Measurements from ENCODE around the gene KRTAP4-8. TPM values are rescaled to one million over a fixed set of nuclear protein-coding genes. Genes with fewer than 3 reads are reported as not detected.
"Not testable (repeated sequence)": the region's sequence is repeated elsewhere in the genome, so short reads cannot be mapped to it uniquely, and the experiment has no call there.

KRTAP4-8 gene
- total and polyA plus RNA-seq, 2 of the 13 experiments (the other 11 are each of a cell fraction or from before 2014, with no cell fraction given), result not detected

- TF ChIP-seq THRA (CRISPR knock-in tag; IDR thresholded peaks at IDR 0.05; ENCODE audit: borderline replicate concordance) (0 out of 2 replicates have a peak, but pooled peaks have one; percentile 22), ZNF280D (CRISPR knock-in tag; IDR thresholded peaks at IDR 0.05) (0 out of 2 replicates have a peak, but pooled peaks have one; percentile 40), SMC3 (IDR thresholded peaks at IDR 0.05; ENCODE audit: low read length) (peak; percentile 18; the same call in 1 of the 2 replicates), DPF2 (CRISPR knock-in tag; IDR thresholded peaks at IDR 0.05; ENCODE audit: borderline replicate concordance, low read depth) (peak; percentile 79), FOSL2 (CRISPR knock-in tag; IDR thresholded peaks at IDR 0.05) (peak; percentile 82), SOX13 (IDR thresholded peaks at IDR 0.05) (peak; percentile 55; the same call in 1 of the 2 replicates), SOX13 (CRISPR knock-in tag; conservative IDR thresholded peaks at IDR 0.05 in 1 of 2, IDR thresholded peaks at IDR 0.05 in 1 of 2) (peak in 1 of 2 experiments; percentile 90; a peak in 2 of 4 replicates), ATF2 (CRISPR knock-in tag; IDR thresholded peaks at IDR 0.05) (0 out of 2 replicates have a peak, but pooled peaks have one; percentile 33), EP300 (IDR thresholded peaks at IDR 0.05; ENCODE audit: low read depth in 2 of 2, low read length in 2 of 2) (peak; percentile 78 to 97), EP300 (CRISPR knock-in tag; IDR thresholded peaks at IDR 0.05; ENCODE audit: borderline replicate concordance) (peak; percentile 86), ZNF205 (CRISPR knock-in tag; IDR thresholded peaks at IDR 0.05) (peak; percentile 5; the same call in 1 of the 2 replicates), CREM (IDR thresholded peaks at IDR 0.05) (peak; percentile 90), FOXP4 (CRISPR knock-in tag; IDR thresholded peaks at IDR 0.05) (peak; percentile 79), SIX1 (CRISPR knock-in tag; IDR thresholded peaks at IDR 0.05; ENCODE audit: borderline replicate concordance) (peak; percentile 75; the same call in 1 of the 2 replicates), IKZF5 (CRISPR knock-in tag; IDR thresholded peaks at IDR 0.05) (0 out of 2 replicates have a peak, but pooled peaks have one; percentile 24), NFIC (IDR thresholded peaks at IDR 0.05; ENCODE audit: low read length) (peak; percentile 96; the same call in 1 of the 2 replicates), RCOR2 (CRISPR knock-in tag; IDR thresholded peaks at IDR 0.05) (peak; percentile 85), KAT8 (CRISPR knock-in tag; IDR thresholded peaks at IDR 0.05) (peak; percentile 66)
- TF ChIP-seq CREM (CRISPR knock-in tag; IDR thresholded peaks at IDR 0.05), result not testable (repeated sequence)
These were observed 38.5 kb downstream of the KRTAP4-8 start (continued) for GRCh38 chr17:41059276-41060051.

Data from HepG2 (cell line).